Measurements from ENCODE around the gene C22orf23. TPM values are rescaled to one million over a fixed set of nuclear protein-coding genes. Genes with fewer than 3 reads are reported as not detected.

The C22orf23 gene
- total and polyA plus RNA-seq, 2 of the 4 experiments (the other 2 are of a cell fraction) = 0.39 to 0.54 TPM

GRCh38 chr22:37999236-37999635, 45.8 kb upstream of the C22orf23 start:
- DNase-seq (no peak), ATAC-seq (ENCODE audit: low read depth) (no peak)
- WGBS, 2 experiments (ENCODE audit: extremely low coverage in 2 of 2, insufficient read length in 1 of 2) = 71% methylated on average over 5 of the region's 10 CpGs; no CpG with 5 or more reads in 1 of the 2 experiments
- Histone ChIP-seq H3K18ac (ENCODE audit: low read depth, low read length) (no peak overlapping the region), H3K4me2 (ENCODE audit: low read depth, low read length) (no peak overlapping the region), H3K4ac (ENCODE audit: low read depth, low read length) (no peak overlapping the region), H3K27me3 (ENCODE audit: control insufficient read depth, insufficient read depth, low read length) (peaks cover 11% of the 10 kb centered on the region; the same call in 1 of the 2 replicates), H3K9me1 (ENCODE audit: insufficient read depth, low read length) (peaks cover 3% of the 10 kb centered on the region; the same call in 1 of the 2 replicates), H4K20me1 (ENCODE audit: insufficient read depth, low read length) (no peaks in the 10 kb centered on the region), H2BK120ac (ENCODE audit: low read depth, low read length) (no peak overlapping the region), H4K5ac (ENCODE audit: low read depth, low read length) (no peak overlapping the region), H3K9ac (ENCODE audit: low read depth, low read length) (no peak overlapping the region), H3K27ac (ENCODE audit: insufficient read depth, low read length) (no peak overlapping the region), H4K91ac (ENCODE audit: insufficient read depth, low read depth, low read length) (no peak overlapping the region), H3K56ac (ENCODE audit: extremely low read depth, insufficient read depth, low read length) (no peak overlapping the region), H2AK5ac (ENCODE audit: low read depth, low read length) (no peak overlapping the region), H3K4me1 (ENCODE audit: control insufficient read depth, insufficient read depth, low read length) (peaks cover 3% of the 10 kb centered on the region; the same call in 1 of the 2 replicates), H3K23ac (ENCODE audit: low read depth, low read length) (no peak overlapping the region), H3K79me1 (ENCODE audit: low read depth in 1 of 2, low read length in 2 of 2) (no peaks in the 10 kb centered on the region), H2BK5ac (ENCODE audit: low read depth, low read length, poor library complexity, severe bottlenecking) (no peak overlapping the region), H4K8ac (ENCODE audit: low read depth in 2 of 2, low read length in 2 of 2) (no peak overlapping the region), H3K36me3 (ENCODE audit: control insufficient read depth, insufficient read depth, low read length) (no peaks in the 10 kb centered on the region), H3K9me3 (ENCODE audit: control insufficient read depth, insufficient read depth, low read length) (no peaks in the 10 kb centered on the region), H2AK9ac (replicated peaks; ENCODE audit: low read depth, low read length, poor library complexity) (no peak overlapping the region), H2BK20ac (ENCODE audit: low read depth, low read length) (no peak overlapping the region), H2BK15ac (ENCODE audit: low read depth, low read length) (no peak overlapping the region), H3K4me3 (ENCODE audit: insufficient read depth, low read depth, low read length) (no peak overlapping the region), H2AFZ (replicated peaks; ENCODE audit: low read length, poor library complexity) (no peak overlapping the region), H3K14ac (replicated peaks; ENCODE audit: low read depth, low read length) (no peak overlapping the region)
- CTCF ChIA-PET = no interaction called here
- dilution Hi-C loops (cut with HindIII; ENCODE audit: low sequenced_read_pairs, unreplicated experiment) (no loop called here), in situ Hi-C loops (cut with MboI; ENCODE audit: low sequenced_read_pairs) (no loop called here), intact Hi-C loops (cut with micrococcal nuclease) (no loop called here)
- POLR2A ChIA-PET (ENCODE audit: unreplicated experiment) = no interaction called here
- no TSS peak for BruUV-seq (replicated peaks)
- TF ChIP-seq BHLHE40 (IDR thresholded peaks at IDR 0.05; ENCODE audit: low read depth, low read length) = no peak
